ENCODE data around the gene DEAF1. TPM values are rescaled to one million over a fixed set of nuclear protein-coding genes. Genes with fewer than 3 reads are reported as not detected.

DEAF1 gene
- total RNA-seq, 1 donor from 2014 or later = 60.5 TPM

- peaks cover 14 to 38% of the 10 kb centered on the region in 2 donors for H3K4me1 ChIP-seq
- peak within 1 kb of the TSS; percentile 100 for H3K27ac ChIP-seq
- H3K27me3 ChIP-seq = no peaks in the 10 kb centered on the region
- intact Hi-C loops (cut with DNase I) = loop anchor here (1.0 kb wide), 3 partner anchors 11 to 119 kb away; partner anchors contain the start of genes EPS8L2 and PHRF1
- peaks cover 2 to 4% of the 10 kb centered on the region in 2 donors for H3K36me3 ChIP-seq
- peak; percentile 93 to 99 for DNase-seq (ENCODE audit: low spot score in 2 of 2)
- H3K9me3 ChIP-seq = no peaks in the 10 kb centered on the region
- TF ChIP-seq, protein P1, sequence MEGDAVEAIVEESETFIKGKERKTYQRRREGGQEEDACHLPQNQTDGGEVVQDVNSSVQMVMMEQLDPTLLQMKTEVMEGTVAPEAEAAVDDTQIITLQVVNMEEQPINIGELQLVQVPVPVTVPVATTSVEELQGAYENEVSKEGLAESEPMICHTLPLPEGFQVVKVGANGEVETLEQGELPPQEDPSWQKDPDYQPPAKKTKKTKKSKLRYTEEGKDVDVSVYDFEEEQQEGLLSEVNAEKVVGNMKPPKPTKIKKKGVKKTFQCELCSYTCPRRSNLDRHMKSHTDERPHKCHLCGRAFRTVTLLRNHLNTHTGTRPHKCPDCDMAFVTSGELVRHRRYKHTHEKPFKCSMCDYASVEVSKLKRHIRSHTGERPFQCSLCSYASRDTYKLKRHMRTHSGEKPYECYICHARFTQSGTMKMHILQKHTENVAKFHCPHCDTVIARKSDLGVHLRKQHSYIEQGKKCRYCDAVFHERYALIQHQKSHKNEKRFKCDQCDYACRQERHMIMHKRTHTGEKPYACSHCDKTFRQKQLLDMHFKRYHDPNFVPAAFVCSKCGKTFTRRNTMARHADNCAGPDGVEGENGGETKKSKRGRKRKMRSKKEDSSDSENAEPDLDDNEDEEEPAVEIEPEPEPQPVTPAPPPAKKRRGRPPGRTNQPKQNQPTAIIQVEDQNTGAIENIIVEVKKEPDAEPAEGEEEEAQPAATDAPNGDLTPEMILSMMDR (IDR thresholded peaks at IDR 0.05) = no peak
- peak within 1 kb of the TSS; percentile 93 to 97 for H3K4me3 ChIP-seq
Measured at GRCh38 chr11:695538-696248, 671 bp upstream of the DEAF1 start, which contains the start of gene TMEM80. TMEM80 (plus strand) TSS chr11:695816; CDS start chr11:695828, 12 bp downstream.

- Histone ChIP-seq H3K27ac (peak overlapping the region; percentile 100), H3K27me3 (no peaks in the 10 kb centered on the region), H3K9me3 (no peaks in the 10 kb centered on the region), H3K4me3 (peak overlapping the region; percentile 93 to 97), H3K4me1 (peaks cover 14 to 38% of the 10 kb centered on the region in 2 donors), H3K36me3 (peaks cover 0 to 4% of the 10 kb centered on the region in 2 donors)
- TF ChIP-seq, protein P1 (IDR thresholded peaks at IDR 0.05) = no peak
- DNase-seq (ENCODE audit: low spot score in 2 of 2) = no peak
- intact Hi-C loops (cut with DNase I) = loop anchor here (1.0 kb wide), 3 partner anchors 11 to 119 kb away; partner anchors contain the start of genes EPS8L2 and PHRF1
Measured at GRCh38 chr11:695288-695537, 191 bp upstream of the DEAF1 start.

GRCh38 chr11:693887-694562, 997 bp downstream of the DEAF1 start:
- Histone ChIP-seq H3K4me1 (peaks cover 14 to 37% of the 10 kb centered on the region in 2 donors), H3K36me3 (peaks cover 5 to 7% of the 10 kb centered on the region in 2 donors), H3K27ac (peak overlapping the region; percentile 100), H3K4me3 (peak overlapping the region; percentile 93 to 97), H3K9me3 (no peaks in the 10 kb centered on the region), H3K27me3 (no peaks in the 10 kb centered on the region)
- TF ChIP-seq, protein P1 (IDR thresholded peaks at IDR 0.05) = no peak
- intact Hi-C loops (cut with DNase I) = no loop called here
- DNase-seq (ENCODE audit: low spot score in 2 of 2) = no peak

GRCh38 chr11:693415-693831, 1.6 kb downstream of the DEAF1 start:
- intact Hi-C loops (cut with DNase I) = no loop called here
- H3K9me3 ChIP-seq = no peaks in the 10 kb centered on the region
- no peaks in the 10 kb centered on the region for H3K27me3 ChIP-seq
- peaks cover 14 to 33% of the 10 kb centered on the region in 2 donors for H3K4me1 ChIP-seq
- H3K27ac ChIP-seq = peak overlapping the region; percentile 31 to 100
- H3K4me3 ChIP-seq = peak overlapping the region in 1 of 2 donors; percentile 97
- peaks cover 9 to 13% of the 10 kb centered on the region in 2 donors for H3K36me3 ChIP-seq
- TF ChIP-seq, protein P1 (IDR thresholded peaks at IDR 0.05) = no peak
- DNase-seq (ENCODE audit: low spot score in 2 of 2) = no peak

DNA sequence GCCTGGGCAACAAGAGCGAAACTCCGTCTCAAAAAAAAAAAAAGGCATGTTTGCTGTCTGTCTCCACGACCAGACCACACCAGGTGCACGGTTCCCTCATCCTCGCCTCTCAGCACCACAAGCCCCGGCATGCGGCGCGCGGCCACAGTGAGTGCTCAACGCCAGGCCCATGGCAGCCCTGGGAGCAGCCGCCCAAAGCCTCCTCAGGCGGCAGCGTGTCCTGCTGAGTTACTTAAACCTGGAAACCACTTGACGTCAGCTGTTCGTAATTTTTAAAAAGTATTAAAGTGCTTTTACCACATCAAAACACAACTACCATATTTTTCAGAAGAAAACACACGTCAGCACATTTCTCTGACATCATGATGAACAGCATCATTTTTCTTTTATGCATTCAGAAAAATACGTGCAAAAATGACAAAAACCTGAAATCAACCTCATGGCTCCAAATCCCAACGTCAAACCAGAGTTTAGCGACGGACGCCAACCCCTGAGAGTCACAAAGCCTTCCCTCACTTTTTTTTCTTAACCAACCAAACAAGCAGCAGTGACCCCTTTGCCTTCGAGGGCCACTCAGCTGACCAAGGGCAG, 2.1 kb downstream of the DEAF1 start:
- peak overlapping the region in 1 of 2 donors; percentile 100 for H3K27ac ChIP-seq
- TF ChIP-seq, protein P1 (IDR thresholded peaks at IDR 0.05) = no peak
- H3K4me3 ChIP-seq = peak overlapping the region in 1 of 2 donors; percentile 97
- H3K36me3 ChIP-seq = peaks cover 14 to 18% of the 10 kb centered on the region in 2 donors
- no peaks in the 10 kb centered on the region for H3K9me3 ChIP-seq
- H3K4me1 ChIP-seq = peaks cover 14 to 28% of the 10 kb centered on the region in 2 donors
- intact Hi-C loops (cut with DNase I) = no loop called here
- DNase-seq (ENCODE audit: low spot score in 2 of 2) = no peak
- no peaks in the 10 kb centered on the region for H3K27me3 ChIP-seq
